Mammary epithelial cell (primary cell): ENCODE results near the gene SCAANT1.

Experiments used
- CTCF ChIP-seq, 2 donors: IDR thresholded peaks in 1 of 2; conservative IDR thresholded peaks in 1 of 2; 2 replicates each; pipeline ENCODE4 v1.5.1; 2011 to 2012; ENCODE audit warnings: inconsistent platforms in 2 of 2, low read length in 2 of 2, mild to moderate bottlenecking in 2 of 2, control low read depth in 1 of 2, low read depth in 1 of 2; ENCODE audit not compliant: insufficient read depth in 1 of 2; ENCODE audit errors: extremely low read depth in 1 of 2
- EZH2 ChIP-seq: IDR thresholded peaks from 2 replicates; pipeline ENCODE4 v1.6.1; 2012; ENCODE audit warnings: low read length, inconsistent platforms, borderline replicate concordance

DNA sequence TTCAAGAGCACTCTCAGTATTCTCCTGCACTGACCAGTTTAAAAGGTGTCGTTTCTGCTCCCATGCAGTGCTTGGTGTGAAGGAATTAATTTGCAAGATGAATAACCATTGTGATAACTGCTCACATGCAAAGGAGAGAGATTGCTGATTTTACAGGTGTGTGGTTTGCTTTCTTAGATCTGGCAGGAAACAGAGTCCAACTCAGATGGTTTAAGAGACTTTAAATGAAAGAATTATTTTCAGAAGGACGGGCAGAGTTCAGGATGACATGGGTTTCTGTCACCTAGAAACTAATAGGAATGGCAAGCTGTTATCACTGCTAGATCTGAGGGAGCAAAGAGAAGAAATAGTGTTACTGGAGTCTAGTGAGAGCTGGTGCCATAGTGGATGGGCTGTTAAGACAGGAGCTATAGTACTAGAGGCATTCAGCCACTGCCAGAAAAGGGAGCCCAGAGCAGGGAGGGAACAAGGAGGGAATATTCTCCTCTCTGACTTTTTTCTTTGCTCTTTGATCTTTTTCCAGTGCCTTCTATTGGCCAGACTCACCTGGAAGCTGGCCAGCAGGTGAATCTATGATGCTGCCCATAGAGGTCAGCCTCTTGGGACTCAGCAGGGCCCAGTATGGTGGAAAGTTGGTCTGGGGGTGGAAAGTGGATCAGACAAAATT is 33.7 kb downstream of the SCAANT1 start:
- no peak for TF ChIP-seq CTCF (conservative IDR thresholded peaks at IDR 0.05 in 1 of 2, IDR thresholded peaks at IDR 0.05 in 1 of 2; ENCODE audit: extremely low read depth in 1 of 2, insufficient read depth in 1 of 2, low read depth in 1 of 2, low read length in 2 of 2)
- no peak for TF ChIP-seq EZH2
